Activated CD8-positive, alpha-beta memory T cell treated with anti-CD3 and anti-CD28 coated beads, Interleukin-2, amount 50 U/mL, for 1 hour (primary cell): ENCODE results near the gene MSL2.
"Not testable (repeated sequence)": the region's sequence is repeated elsewhere in the genome, so short reads cannot be mapped to it uniquely, and the experiment has no call there.

Experiments
- DNase-seq: peaks from one replicate; pipeline ENCODE4 v3.0.0-alpha.2; 2020; ENCODE audit errors: extremely low read depth

MSL2 gene

DNA sequence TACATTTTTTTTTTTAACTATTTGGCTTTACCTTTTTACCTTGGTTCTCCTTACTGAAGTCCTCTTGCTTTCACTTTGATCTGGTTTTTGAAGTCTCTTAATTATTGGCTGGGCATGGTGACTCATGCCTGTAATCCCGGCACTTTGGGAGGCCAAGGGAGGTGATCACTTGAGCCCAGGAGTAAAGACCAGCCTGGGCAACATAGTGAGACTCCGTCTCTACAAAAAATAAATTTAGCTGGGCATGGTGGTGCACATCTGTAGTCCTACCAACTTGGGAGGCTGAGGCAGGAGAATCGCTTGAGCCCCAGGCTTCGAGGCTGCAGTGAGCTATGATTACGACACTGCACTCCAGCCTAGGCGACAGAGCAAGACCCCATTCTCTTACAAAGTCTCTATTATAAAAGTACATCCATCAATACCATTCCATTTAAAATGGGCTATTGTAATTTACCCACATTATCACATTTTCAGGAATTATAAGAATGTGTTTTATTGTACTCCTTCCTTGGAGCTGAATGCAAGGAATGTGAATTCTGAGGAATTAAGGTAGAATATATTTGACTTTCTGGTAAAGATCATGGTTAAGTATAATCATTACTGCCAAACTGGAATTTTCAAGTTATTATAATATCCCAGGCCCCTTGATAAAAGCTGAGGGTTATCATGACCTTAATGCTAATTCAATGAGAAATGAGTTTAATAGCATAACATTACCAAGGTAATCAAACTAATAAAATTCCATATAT, 49.0 kb downstream of the MSL2 start:
- DNase-seq: no peak

DNA sequence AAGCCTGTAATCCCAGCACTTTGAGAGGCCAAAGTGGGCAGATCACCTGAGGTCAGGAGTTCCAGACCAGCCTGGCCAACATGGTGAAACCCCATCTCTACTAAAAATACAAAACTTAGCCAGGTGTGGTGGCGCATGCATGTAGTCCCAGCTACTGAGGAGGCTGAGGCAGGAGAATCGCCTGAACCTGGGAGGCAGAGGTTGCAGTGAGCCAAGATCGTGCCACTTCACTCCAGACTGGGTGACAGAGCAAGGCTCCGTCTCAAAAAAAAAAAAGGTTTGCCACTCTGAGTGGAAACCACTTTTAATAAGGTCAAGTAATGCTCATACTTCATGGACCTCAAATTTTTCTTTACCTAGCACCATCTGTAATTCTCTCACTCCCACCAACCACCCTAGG, 51.7 kb downstream of the MSL2 start:
- DNase-seq: not testable (repeated sequence)

DNA sequence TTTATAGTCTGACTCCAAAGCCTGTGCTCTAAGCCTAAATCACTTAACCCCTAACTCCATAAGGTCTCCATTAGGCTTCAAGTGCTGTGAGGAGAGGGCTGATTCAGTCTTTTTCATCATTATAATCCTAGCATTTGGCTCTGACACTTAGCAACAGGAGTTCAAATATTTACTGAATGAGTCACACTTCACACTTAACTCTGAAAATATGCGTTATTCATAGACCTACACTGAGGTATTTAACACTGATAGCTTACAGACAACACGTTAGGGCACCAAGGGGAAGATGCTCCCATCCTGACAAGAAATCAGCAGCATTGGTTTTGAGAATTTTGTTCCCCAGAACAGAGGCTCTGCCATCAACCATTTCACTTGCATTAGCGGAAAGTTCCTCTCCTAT, 53.5 kb downstream of the MSL2 start:
- no peak for DNase-seq

DNA sequence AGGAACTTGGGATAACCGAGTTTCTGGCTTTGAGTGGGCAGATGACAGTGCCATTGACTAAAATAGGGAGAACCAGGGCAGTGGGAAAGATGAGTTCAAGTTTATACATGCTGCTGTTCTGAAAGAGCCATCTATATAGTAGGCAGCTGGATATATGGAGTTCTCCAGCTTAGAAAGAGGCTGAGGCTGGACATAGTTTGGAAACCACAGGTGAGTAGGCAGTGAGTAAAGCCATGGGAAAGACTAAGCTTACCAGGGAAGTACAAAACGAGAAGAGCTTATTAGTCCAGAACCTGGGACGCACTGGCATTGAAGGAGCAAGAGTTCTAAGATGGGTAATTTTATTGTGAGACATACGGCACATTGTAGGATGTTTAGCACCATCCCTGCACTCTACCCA, 54.2 kb downstream of the MSL2 start:
- DNase-seq: no peak

DNA sequence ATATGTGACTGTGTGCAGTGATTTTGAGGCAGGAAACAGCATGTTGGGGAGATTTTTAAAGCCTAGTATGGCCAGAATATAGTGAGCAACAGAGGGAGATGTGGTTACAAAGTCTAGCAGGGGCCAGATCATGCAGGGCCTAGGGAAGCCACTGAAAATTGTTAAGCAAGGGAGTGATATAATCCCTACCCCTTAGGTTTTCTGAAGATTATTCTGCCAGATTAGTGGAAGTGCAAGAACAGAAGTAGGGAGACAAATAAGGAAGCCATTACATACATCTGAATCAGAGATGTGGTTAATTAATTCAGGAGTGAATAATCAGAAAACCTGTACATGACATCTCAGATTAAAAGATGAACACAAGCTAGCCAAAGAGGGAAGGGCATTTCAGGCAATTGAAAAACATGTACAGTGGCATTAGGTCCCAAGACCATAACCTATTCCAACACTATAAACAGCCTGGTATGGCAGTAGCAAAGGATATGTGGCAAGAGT, 54.8 kb downstream of the MSL2 start:
- DNase-seq: no peak

DNA sequence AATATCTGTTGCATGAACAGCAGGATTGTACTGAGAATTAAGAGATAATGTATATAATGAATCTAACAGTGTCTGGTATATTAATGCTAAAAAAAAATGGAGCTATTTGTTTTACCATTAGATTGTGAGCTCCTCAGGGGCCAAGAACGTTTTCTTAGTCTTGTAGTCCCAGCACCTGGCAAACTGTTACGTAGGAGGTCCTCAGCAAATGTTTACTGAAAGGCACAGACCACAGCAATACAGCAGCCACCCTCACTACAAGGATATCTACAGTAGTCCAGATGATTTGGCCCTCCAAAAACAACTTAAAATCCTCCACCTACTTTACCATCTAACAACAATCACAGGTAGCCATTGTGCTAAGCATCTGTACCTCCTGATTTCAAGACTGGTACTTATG, 59.7 kb downstream of the MSL2 start:
- no peak for DNase-seq

DNA sequence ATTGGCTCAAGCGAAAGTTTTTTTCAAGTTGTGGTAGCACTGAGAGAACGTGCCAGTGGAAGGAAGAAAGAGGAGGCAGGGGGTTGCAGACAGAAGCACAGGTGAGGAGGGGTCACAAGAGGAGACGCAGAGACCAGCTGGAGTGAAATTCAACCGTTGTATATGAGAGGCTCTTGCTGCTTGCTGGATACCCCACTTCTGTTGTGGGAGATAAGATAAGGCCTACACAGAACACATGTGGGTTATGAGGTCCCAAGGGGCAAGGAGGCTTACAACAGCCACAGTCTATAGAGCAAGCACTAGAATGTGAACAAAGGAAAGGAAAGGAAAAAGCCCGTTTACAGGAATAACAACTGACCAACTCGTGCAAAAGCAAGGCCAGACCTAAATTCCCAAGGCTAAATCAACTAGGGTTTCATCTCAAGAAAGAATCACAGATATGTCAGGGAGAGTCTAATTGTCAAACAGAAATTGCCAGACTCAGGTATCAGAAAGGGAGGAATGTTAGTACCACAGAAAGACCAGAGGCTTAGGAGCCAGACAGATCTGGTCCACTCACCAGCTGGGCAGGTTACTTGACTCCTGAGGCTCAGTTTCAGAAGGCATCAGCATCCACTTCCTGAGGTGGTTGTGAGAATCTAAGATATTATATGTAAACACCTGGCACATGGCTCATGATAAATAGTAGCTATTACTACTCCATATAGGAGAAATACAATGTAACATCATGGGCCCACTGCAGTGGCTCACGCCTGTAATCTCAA, 60.9 kb downstream of the MSL2 start:
- DNase-seq: no peak

DNA sequence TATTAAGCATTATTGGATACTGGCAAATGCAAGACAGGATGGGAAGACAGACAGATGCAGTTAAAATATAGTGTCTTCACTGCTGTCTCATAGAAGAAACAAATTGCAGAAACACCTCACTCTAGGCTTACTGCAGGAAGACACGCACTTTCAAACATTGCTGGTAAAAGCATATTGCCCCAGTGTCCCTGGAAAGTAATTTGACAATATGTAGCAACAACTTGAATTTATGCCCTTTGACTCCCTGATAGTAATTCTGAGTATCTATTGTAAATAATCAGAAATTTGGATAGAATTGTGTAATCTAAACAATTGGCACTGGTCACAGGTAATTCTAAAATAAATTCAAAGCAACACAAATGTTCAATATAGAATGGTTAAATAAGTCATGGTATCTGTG, 62.0 kb downstream of the MSL2 start:
- no peak for DNase-seq

DNA sequence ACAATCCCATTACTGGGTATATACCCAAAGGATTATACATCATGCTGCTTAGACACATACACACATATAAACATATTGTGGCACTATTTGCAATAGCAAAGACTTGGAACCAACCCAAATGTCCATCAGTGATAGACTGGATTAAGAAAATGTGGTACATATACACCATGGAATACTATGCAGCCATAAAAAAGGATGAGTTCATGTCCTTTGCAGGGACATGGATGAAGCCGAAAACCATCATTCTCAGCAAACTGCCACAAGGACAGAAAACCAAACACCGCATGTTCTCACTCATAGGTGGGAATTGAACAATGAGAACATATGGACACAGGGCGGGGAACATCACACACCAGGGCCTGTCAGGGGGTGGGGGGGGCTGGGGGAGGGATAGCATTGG, 64.5 kb downstream of the MSL2 start:
- DNase-seq: not testable (repeated sequence)

DNA sequence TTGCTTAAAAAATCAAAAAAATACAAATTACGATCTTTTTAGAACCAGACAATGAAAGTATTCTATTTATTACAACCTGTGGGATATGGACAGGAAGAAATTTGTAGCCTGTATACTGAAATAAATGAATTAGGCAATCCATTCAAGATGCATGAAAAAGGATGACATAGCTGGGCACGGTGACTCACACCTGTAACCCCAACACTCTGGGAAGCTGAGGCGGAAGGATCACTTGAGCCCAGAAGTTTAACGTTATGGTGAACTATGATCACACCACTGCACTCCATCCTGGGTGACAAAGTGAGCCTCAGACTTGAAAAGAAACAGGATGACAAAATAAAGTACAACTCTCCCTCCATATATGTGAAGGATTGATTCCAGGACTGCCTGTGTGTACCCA, 74.1 kb downstream of the MSL2 start:
- DNase-seq: no peak

DNA sequence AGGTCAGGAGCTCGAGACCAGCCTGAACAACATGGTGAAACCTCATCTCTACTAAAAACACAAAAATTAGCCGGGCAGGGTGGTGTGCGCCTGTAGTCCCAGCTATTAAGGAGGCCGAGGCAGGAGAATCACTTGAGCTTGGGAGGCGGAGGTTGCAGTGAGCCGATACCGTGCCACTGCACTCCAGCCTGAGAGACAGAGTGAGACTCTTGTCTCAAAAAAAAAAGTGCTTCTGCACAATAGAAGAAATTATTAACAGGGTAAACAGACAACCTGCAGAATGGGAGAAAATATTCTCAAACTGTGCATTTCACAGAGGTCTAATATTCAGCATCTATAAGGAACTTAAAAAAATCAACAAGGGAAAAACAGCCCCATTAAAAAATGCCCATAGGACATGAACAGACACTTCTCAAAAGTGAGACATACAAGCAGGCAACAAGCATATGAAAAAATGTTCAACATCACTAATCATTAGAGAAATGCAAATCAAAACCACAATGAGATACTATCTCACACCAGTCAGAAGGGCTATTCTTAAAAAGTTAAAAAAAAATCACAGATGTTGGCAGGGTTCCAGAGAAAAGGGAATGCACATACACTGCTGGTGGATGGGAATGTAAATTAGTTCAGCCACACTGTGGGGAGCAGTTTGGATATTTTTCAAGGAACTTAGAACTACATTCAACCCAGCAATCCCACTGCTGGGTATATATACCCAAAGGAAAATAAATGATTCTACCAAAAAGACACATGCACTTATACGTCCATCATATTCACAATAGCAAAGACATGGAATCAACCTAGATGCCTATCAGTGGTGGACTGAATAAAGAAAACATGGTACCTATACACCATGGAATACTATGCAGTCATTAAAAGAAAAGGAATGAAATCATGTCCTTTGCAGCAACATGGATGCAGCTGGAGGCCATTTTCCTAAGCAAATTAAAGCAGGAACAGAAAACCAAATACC, 75.5 kb downstream of the MSL2 start:
- DNase-seq: no peak

DNA sequence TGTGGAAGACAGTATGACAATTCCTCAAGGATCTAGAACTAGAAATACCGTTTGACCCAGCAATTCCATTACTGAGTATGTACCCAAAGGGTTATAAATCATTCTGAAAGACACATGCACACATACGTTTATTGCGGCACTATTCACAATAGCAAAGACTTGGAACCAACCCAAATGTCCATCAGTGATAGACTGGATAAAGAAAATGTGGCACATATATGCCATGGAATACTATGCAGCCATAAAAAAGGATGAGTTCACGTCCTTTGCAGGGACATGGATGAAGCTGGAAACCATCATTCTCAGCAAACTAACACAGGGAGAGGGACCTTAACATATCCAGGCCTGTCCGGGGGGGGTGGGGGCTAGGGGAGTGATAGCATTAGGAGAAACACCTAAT, 76.4 kb downstream of the MSL2 start:
- DNase-seq: not testable (repeated sequence)

DNA sequence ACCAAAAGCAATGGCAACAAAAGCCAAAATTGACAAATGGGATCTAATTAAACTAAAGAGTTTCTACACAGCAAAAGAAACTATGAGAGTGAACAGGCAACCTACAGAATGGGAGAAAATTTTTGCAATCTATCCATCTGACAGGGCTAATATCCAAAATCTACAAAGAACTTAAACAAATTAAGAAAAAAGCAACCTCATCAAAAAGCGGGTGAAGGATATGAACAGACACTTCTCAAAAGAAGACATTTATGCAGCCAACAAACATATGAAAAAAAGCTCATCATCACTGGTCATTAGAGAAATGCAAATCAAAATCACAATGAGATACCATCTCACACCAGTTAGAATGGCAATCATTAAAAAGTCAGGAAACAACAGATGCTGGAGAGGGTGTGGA, 76.8 kb downstream of the MSL2 start:
- not testable (repeated sequence) for DNase-seq

DNA sequence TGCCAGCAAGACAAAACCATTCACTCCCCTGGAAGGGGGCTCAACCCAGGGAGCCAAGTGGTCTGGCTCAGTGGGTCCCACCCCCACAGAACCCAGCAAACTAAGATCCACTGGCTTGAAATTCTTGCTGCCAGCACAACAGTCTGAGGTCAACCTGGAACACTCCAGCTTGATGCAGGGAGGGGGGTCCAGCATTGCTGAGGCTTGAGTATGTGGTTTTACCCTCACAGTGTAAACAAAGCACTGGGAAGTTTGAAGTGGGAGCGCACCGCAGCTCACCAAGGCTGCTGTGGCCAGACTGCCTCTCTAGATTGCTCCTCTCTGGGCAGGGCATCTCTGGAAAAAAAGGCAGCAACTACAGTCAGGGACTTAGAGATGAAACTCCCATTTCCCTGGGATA, 81.7 kb downstream of the MSL2 start:
- DNase-seq: no peak

DNA sequence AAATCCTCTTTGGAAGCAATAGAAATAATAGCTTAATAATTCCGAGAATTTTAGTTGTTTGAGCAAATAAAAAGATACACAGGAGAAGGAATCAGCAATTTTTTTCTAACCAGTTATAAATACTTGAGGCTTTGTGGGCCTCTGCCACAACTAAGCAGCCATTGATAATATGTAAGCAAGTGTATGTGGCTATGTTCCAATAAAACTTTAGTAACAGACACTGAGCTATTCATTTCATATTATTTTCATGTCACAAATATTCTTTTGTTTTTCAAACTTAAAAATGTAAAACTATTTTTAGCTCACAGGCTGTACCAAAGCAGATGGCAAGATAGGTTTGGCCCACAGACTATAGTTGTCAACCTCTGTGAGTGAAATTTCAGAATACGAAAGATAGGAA, 85.7 kb downstream of the MSL2 start:
- DNase-seq: no peak

DNA sequence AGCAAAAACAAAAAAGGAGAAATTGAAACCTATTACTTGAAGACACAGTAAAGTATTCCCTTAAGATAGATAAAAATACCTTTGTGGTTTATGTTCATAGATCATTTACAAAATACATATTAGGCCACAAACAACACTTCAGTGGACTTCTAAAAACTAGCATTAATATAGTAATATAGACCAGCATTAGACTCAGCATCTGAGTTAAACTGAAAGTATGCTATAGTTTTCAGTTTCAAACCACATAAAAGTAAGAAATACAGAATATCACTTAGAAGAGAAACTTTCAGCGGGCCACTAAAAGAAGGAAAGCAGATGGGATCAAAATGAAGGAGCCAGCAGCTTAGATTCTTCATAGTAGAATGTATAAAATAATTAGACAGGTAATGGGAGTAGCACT, 86.6 kb downstream of the MSL2 start:
- no peak for DNase-seq

DNA sequence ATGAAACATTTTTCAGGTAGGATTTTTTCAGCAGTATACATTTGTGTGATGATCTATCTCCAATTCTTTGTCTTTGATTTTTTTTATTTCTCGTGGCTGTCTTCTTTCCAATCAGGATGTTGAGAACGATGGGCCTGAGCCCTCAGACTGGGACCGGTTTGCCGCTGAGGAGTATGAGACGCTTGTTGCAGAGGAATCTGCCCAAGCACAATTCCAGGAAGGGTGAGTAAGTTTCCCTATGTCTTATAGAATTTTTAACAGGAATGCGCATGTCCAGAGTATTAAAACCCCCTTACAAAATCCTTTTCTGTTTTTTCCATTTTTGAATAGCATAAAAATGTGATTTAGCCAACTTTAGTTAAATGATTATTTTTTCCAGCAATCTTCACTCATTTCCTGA, 90.0 kb downstream of the MSL2 start:
- DNase-seq: no peak

DNA sequence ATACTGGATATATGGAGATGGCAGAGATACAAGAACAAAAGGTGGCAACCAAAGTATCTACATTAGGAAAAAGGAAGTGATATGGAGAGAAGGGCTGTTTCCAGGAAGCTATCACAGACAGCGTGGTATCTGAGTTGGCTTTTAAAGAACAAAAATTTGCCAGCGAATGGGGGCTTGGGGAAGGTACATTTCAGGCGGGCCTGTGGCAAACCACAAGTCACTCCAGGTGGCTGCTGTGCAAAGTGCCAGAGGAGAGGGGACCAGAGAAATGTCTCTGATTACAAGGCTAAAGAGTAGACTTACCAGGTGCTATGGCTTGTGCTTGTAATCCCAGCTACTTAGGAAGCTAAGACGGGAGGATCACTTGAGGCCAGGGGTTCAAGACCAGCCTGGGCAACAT, 91.1 kb downstream of the MSL2 start:
- no peak for DNase-seq
